NCI-H1694 treated with DMSO at 0.1 percent for 48 hours (cell line): ENCODE results near the gene KLF11.
A peak's percentile ranks its signal among the peaks of the same experiment; 100 is the strongest.

Experiments used
- DNase-seq: peaks from one replicate; lab custom pipeline; 2025; lab: John Stamatoyannopoulos, UW

Gene KLF11

GRCh38 chr2:10042301-10043161 is 819 bp upstream of the KLF11 start:
- DNase-seq: no peak

- peak; percentile 31 for DNase-seq
Observed at GRCh38 chr2:10043906-10044601, 704 bp downstream of the KLF11 start.

GRCh38 chr2:10045561-10046355 is 2.4 kb downstream of the KLF11 start:
- DNase-seq: no peak

- DNase-seq: no peak
Observed at GRCh38 chr2:10046931-10047330, 3.6 kb downstream of the KLF11 start.

GRCh38 chr2:10047616-10048500 is 4.5 kb downstream of the KLF11 start:
- no peak for DNase-seq

- peak; percentile 92 for DNase-seq
Observed at GRCh38 chr2:10048501-10049171, 5.3 kb downstream of the KLF11 start.

GRCh38 chr2:10052216-10052615 is 8.9 kb downstream of the KLF11 start:
- no peak for DNase-seq

- no peak for DNase-seq
Observed at GRCh38 chr2:10053351-10053750, 10.0 kb downstream of the KLF11 start.

- no peak for DNase-seq
Observed at GRCh38 chr2:10054424-10054823, 11.1 kb downstream of the KLF11 start.

GRCh38 chr2:10054976-10055375 is 11.6 kb downstream of the KLF11 start:
- DNase-seq: no peak

- DNase-seq: no peak
Observed at GRCh38 chr2:10056439-10056838, 13.1 kb downstream of the KLF11 start.

GRCh38 chr2:10057231-10058107 is 14.1 kb downstream of the KLF11 start:
- no peak for DNase-seq

- no peak for DNase-seq
Observed at GRCh38 chr2:10058251-10059015, 15.1 kb downstream of the KLF11 start.

- DNase-seq: no peak
Observed at GRCh38 chr2:10059016-10059351, 15.6 kb downstream of the KLF11 start.

GRCh38 chr2:10059552-10060335 is 16.4 kb downstream of the KLF11 start:
- DNase-seq: no peak

- no peak for DNase-seq
Observed at GRCh38 chr2:10061221-10061925, 18.0 kb downstream of the KLF11 start.

- no peak for DNase-seq
Observed at GRCh38 chr2:10062931-10063365, 19.6 kb downstream of the KLF11 start.

GRCh38 chr2:10063566-10063965 is 20.2 kb downstream of the KLF11 start:
- no peak for DNase-seq
